GM21381 (cell line): ENCODE data around the gene LIMK1.

Source experiments
- ATAC-seq: cut with Tn5 transposase; IDR thresholded peaks from one replicate; pipeline ENCODE4 v1.9.1; 2021; ENCODE audit warnings: mild to moderate bottlenecking, moderate library complexity; ENCODE audit not compliant: unreplicated experiment

LIMK1 gene

DNA sequence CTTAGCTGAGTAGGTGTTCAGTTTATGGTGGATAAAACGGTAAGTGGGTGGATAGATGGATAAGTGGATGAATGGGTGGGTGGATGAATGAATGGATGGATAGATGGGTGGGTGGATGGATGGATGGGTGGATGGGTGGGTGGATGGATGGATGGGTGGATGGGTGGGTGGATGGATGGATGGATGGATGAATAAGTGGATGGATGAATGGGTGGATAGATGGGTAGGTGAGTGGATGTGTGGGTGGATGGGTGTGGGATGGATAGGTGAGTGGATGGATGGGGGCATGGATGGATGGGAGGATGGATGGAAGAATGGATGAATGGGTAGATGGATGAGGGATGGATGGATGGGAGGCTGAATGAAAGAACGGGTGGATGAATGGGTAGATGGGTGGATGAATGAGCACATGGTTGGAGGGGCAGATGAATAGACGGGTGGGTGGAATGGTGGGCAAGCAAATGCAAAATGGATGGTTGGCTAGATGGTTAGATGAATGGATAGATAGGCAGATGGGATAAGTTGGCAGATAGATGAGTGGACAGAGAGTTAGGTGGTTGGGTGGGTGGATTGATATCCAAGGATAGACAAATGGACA lies 29.9 kb upstream of the LIMK1 start:
- ATAC-seq, result no peak

DNA sequence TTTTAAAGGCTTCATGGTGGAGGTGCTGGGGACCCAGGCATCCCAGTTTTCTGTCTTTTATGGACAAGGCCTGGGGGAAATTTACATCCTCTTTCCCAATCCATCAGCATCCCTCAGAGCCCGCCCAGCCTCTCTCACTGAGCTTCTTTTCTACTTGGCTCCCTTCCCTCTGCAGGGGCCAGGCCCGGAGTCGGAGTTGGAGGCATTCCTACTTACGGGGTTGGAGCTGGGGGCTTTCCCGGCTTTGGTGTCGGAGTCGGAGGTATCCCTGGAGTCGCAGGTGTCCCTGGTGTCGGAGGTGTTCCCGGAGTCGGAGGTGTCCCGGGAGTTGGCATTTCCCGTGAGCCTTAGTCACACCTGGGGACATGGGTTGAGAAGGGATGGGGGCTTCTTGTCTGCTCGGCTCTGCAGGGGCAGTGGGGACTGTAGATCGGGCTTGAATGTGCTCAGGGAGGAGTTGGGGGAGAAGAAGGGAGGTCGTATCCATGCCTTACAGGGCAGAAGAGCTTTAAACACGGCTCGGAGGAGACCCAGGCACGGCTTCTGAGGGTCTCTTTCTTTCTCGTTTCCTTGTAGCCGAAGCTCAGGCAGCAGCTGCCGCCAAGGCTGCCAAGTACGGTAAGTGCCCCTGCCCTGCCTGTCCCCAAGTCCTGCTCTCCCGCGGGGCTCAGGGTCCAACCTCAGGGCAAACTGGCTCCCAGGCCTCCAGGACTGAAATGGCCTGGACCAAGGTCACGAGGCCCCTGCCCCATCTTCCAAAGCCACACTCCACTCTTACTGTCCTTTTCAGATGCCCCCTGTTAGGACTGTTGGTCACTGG lies 27.3 kb upstream of the LIMK1 start:
- no peak for ATAC-seq

DNA sequence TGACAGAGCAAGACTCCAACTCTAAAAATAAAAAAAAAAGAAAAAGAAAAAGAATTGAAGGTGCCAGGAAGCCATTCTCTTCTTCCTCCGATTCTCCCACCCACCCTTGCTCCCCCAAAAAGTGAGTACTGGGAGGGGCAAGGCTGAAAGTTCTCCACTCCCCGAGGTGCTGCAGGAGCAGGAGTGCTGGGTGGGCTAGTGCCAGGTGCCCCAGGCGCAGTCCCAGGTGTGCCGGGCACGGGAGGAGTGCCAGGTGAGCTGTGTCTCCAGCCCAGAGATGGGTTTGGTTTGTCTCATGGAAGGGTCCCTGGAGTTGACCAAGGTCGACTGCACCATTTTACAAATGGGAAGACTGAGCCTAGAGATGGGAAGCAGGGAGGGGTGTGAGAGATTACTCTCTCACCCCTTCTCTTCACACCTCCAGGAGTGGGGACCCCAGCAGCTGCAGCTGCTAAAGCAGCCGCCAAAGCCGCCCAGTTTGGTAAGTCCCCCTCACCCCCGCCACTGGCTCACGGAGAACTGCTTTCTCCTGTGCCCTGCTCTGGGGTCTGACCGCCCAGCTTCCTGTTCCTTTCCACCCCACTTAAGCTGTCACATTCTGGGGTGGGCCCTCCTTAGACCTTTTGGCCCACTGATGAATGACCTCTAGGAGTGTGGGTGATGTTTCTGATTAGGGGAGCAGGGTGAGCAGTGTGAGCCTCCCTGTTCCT lies 26.2 kb upstream of the LIMK1 start:
- ATAC-seq, result no peak

DNA sequence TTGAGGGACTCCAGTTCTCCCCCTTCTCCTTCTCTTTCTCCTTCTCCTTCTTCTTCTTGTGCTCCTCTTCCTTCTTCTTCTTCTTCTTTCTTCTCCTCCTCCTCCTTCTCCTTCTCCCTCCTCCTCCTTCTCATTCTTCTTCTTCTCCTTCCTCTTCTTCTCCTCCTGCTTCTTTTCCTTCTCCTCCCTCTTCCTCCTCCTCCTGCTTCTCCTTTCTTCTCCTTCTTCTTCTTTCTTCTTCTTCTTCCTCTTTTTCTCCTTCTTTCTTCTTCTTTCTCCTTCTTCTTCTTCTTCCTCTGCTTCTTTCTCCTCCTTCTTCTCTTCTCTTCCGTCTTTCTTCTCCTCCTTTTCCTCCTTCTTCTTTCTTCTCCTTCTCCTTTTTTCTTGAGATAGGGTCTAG lies 25.6 kb upstream of the LIMK1 start:
- no peak for ATAC-seq

DNA sequence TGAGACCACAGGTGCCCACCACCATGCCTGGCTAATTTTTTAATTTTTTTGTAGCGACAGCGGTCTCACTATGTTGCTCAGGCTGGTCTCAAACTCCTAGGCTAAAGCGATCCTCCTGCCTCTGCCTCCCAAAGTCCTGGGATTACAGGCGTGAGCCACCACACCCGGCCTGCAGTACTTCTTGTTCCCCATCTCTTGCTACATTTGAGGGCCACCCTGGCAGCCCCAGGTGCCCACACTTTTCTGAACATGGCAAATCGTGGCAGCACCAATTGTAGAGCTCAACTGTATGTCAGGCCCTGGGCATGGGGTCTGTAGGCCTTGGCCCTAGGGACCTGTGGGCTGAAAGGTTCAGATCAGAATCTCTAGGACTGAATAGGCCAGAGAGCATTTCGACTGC lies 25.1 kb upstream of the LIMK1 start:
- ATAC-seq, result no peak

DNA sequence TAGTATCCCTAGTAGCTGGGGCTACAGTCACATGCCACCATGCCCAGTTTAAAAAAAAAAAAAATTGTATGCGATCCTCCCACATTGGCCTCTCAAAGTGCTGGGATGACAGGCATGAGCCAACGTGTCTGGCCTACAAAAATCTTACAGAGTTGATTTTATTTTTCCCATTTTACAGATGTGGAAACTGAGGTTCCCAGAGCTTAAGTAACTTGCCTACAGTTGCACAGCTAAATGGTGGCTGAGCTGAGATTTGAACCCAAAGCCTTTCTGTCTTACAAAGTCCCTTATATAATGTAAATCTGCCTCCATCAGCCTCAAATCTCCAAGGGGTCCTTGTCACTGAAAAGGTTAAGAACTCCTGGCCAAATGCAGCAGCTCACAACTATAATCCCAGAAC lies 24.6 kb upstream of the LIMK1 start:
- no peak for ATAC-seq

DNA sequence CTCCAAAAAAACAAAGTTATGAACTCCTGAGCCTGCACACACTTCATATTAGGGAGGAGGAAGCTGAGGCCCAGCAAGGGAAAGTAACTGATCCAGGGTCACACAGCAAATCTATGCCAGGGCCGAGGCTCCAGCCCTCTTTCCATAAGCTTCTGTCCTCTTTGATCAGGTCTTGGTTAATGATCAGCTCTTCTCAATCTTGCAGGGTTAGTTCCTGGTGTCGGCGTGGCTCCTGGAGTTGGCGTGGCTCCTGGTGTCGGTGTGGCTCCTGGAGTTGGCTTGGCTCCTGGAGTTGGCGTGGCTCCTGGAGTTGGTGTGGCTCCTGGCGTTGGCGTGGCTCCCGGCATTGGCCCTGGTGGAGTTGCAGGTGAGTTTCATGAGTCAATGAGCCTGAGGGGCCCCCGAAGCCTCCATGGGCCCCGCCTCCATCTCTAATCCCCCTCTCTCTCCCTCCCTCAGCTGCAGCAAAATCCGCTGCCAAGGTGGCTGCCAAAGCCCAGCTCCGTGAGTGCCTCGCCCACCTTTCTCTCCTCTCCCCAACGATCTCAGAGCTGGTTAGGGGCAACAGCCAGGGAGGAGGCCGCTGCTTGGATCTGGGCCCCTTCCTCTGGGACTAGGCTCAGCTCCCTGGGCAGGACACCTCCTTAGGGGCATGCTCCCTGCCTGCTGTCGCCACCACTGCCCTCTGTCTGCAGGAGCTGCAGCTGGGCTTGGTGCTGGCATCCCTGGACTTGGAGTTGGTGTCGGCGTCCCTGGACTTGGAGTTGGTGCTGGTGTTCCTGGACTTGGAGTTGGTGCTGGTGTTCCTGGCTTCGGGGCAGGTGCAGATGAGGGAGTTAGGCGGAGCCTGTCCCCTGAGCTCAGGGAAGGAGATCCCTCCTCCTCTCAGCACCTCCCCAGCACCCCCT lies 23.7 kb upstream of the LIMK1 start:
- no peak for ATAC-seq

DNA sequence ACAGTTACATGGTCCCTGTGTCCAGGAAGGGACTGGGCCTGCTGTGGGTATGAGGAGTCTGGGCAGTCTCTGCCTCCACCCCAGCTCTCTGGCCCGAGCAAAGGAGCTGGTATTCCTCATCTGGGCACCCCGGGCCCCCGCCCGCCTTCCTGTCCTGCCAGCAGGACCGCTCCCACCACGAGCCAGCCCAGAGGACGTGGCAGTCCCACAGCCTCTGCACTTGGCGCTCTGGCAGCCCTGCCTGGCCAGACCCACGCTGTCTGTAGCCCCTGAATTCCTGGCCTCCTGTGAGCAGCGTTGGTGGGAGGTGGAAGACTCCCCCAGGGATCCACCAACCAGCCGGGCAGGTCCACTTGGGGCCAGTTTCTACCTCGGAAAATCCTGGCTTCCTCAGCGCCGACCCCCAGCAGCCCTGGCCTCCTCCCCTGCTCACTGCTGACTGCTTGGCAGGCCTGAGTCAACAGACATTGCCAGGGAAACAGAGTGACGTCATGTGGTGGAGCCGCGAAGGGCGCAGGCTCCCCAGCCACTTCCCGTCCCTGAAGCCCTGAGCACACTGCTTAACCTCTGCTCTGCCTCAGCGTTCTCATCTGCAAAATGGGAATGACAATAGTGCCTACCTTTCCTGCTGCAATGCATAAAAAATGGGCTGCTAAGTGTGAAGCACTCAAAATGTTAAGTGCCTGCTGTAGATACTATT lies 21.6 kb upstream of the LIMK1 start:
- ATAC-seq, result peak; percentile 48

DNA sequence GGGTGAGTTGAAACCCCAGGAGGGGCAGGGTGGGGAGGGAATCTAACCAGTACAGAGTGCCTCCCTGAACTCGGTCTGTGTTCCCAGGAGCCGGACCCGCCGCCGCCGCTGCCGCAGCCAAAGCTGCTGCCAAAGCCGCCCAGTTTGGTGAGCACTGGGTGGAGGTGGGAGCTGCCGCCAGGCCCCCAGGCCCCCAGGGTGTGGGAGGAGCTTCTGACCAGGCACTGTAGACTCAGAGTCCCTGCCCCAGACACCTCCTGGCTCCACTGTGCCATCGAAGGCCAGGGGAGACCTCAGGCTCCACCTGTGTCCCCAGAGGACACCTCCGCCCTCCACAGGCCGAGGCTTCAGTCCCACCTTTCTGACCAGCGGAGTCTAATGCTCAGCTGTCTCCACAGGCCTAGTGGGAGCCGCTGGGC lies 20.4 kb upstream of the LIMK1 start:
- ATAC-seq, result no peak

DNA sequence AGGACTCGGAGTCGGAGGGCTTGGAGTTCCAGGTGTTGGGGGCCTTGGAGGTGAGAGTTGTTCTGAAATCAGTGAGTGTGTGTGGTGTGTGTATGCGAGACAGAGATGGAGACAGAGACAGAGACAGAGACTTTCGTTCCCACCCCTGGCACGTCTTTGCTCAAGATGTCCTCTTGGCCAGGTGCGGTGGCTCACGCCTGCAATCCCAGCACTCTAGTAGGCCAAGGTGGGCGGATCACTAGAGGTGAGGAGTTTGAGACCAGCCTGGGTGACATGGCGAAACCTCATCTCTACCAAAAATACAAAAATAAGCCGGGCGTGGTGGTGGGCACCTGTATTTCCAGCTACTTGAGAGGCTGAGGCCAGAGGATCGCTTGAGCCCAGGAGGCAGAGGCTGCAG lies 20.0 kb upstream of the LIMK1 start:
- no peak for ATAC-seq

DNA sequence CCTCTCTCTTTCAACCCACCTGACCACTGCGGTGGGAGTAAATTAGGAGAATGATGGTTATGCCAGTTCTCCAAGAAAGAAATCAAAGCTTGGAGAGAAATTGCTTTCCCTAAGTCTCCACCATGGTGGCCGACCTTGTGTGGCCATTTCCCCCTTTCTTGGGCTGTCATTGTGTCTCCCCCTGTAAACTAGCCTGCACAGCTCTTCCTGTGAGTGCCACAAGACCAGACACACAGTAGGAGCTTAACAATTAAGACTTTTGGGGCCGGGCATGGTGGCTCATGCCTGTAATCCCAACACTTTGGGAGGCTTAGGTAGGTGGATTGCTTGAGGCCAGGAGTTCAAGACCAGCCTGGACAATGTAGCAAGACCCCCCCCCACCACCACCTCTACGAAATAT lies 18.9 kb upstream of the LIMK1 start:
- ATAC-seq, result no peak

DNA sequence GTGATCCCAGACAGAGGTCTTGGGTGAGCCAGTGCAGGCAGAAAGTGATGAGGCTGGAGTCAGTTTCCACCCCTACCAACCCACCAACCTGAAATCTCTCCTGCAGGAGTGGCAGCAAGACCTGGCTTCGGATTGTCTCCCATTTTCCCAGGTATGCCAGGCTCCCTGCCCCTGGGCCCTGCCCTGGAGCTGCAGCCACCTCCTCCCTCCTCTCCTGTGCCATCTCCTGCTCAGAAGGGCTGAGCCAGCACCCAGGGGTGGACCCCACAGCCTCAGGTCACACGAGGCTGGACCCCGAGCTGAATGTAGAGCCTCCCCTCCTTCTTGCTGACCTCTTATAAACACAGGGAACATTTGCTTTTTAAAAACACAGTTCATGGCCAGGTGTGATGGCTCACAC lies 17.0 kb upstream of the LIMK1 start:
- no peak for ATAC-seq

DNA sequence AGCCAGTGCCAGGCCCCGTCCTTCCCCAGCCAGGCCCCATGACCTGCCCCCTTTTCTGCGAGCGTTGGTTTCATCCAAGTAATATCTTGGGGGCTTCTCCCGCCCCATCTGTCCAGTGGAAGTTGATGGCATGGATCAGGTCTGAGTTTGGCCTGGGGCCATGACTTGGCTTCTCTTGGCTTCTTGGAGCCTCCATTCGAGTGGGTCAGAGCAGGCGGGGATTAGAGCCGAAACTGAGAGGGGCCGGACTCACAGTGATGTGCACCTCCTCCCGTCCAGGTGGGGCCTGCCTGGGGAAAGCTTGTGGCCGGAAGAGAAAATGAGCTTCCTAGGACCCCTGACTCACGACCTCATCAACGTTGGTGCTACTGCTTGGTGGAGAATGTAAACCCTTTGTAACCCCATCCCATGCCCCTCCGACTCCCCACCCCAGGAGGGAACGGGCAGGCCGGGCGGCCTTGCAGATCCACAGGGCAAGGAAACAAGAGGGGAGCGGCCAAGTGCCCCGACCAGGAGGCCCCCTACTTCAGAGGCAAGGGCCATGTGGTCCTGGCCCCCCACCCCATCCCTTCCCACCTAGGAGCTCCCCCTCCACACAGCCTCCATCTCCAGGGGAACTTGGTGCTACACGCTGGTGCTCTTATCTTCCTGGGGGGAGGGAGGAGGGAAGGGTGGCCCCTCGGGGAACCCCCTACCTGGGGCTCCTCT lies 15.1 kb upstream of the LIMK1 start:
- no peak for ATAC-seq

DNA sequence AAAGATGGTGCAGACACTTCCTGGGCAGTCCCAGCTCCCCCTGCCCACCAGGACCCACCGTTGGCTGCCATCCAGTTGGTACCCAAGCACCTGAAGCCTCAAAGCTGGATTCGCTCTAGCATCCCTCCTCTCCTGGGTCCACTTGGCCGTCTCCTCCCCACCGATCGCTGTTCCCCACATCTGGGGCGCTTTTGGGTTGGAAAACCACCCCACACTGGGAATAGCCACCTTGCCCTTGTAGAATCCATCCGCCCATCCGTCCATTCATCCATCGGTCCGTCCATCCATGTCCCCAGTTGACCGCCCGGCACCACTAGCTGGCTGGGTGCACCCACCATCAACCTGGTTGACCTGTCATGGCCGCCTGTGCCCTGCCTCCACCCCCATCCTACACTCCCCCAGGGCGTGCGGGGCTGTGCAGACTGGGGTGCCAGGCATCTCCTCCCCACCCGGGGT lies 14.5 kb upstream of the LIMK1 start:
- no peak for ATAC-seq

DNA sequence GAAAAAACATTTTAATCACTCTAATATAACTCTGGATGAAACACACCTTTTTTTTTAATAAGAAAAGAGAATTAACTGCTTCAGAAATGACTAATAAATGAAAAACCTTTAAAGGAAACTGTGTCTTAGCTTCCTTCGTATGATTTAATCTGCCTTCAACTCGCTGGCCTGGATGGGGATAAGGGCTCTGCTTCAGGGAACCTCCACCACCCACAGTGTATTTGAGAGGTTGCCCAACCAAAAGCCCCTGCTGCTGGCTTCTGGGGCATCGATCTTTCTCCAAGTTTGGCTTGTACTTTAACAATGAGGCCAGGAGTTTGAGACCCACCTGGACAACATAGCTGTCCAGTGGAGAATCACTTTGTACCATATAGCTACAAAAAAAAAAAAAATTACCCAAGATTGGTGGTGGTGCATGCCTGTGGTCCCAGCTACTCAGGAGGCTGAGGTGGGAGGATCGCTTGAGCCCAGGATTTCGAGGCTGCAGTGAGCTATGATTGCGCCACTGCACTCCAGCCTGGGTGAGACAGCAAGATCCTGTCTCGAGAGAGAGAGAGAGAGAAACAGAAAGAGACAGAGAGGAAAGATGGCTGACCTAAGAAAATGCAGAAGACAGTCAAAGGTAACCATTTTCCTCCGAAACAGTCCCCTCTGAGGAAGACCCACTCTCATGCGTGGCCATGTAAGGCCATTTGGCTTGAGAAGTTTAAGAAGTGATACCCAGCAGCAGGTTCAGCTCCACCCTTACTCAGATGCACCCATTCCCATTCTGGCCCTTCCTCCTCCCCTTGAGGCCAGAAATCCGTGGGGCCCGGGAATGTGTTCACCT lies 13.6 kb upstream of the LIMK1 start:
- ATAC-seq, result no peak

DNA sequence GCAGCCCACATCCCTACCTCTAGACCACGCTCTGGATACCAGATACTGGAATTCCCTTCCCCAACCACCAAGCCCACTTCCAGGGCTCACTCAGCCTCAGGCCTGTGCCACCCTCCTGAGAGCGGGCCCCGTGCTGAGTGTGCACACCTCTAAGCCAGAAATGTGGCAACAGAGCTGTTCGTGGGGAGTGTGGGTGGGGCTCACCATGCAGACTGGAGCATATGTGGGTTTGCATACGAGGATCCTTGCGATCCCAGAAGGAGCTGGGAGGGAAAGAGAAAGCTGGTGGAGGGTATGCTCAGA lies 13.0 kb upstream of the LIMK1 start:
- ATAC-seq, result no peak

DNA sequence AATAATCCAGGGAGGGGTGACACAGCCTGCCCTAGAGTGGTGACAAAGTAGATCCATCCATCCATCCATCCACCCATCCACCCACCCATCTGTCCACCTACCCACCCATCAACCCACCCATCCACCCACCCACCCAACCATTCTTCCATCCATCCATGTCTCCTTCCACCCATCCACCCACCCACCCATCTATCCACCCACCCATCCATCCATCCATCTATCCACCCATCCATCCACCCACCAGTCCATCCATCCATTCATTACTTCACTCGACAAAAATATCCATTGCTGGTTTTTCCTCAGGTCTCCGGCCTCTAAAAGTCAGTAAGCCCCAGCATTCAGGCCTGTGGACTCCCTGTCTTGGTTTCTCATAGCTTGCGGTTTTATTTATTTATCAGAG lies 12.5 kb upstream of the LIMK1 start:
- no peak for ATAC-seq

DNA sequence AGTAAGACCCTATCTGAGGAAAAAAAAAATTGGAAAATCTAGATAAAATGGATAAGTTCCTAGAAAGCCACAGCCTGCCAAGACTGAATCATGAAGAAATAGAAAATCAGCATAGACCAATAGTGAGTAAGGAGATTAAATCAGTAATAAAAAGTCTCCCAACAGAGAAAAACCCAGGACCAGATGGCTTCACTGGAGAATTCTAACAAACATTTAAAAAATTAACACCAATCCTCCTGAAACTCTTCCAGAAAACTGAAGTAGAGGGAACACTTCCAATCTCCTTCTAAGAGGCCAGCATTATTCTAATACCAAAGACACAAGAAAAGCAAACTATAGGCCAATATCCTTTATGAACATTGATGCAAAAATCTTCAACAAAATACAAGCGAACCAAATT lies 8.8 kb upstream of the LIMK1 start:
- ATAC-seq, result no peak

DNA sequence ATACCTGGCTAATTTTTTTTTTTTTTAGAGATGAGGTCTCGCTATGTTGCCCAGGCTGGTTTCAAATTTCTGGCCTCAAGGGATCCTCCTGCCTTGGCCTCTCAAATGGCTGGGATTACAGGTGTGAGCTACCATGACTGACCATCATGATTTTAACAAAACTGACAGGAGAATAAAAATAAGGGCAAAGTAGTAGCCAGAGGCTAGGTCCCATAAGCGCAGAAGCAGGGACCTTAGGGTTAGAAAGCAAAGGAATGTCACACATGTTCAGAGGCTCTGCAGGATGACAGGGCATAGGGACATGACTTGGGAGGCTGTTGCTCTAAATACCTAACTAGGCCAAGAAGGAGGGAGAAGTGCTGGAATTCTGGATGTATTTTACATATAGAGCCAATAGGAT lies 5.1 kb upstream of the LIMK1 start:
- ATAC-seq, result no peak
